ENCODE results near the gene XKR7.
"Not testable (repeated sequence)": the region's sequence is repeated elsewhere in the genome, so short reads cannot be mapped to it uniquely, and the experiment has no call there.

Gene XKR7, protein sequence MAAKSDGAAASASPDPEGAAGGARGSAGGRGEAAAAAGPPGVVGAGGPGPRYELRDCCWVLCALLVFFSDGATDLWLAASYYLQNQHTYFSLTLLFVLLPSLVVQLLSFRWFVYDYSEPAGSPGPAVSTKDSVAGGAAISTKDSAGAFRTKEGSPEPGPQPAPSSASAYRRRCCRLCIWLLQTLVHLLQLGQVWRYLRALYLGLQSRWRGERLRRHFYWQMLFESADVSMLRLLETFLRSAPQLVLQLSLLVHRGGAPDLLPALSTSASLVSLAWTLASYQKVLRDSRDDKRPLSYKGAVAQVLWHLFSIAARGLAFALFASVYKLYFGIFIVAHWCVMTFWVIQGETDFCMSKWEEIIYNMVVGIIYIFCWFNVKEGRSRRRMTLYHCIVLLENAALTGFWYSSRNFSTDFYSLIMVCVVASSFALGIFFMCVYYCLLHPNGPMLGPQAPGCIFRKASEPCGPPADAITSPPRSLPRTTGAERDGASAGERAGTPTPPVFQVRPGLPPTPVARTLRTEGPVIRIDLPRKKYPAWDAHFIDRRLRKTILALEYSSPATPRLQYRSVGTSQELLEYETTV

DNA sequence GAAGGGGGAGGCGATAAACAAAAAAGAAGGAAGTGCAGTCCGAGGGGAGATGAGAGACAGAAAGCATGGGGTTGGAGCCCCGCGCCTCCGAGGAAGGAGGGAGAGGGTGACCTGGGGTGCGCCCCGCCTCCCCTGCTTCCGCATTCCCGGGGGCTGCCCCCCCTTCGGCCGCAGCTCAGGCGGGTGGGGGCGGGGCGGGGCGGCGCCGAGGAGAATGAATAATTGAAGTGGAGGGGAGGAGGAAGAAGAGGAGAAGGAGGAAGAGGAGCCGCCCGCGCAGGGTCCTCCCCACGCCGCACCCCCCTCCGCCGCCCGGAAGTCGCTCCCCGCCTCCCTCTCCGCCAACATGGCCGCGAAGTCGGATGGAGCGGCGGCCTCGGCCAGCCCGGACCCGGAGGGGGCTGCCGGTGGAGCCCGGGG is at the start of gene XKR7:
Gene XKR7, plus strand, starts transcription at position 322 of the 420 bp plus-strand sequence. Its CDS starts 25 bp downstream, at position 347.
- no peak for DNase-seq

DNA sequence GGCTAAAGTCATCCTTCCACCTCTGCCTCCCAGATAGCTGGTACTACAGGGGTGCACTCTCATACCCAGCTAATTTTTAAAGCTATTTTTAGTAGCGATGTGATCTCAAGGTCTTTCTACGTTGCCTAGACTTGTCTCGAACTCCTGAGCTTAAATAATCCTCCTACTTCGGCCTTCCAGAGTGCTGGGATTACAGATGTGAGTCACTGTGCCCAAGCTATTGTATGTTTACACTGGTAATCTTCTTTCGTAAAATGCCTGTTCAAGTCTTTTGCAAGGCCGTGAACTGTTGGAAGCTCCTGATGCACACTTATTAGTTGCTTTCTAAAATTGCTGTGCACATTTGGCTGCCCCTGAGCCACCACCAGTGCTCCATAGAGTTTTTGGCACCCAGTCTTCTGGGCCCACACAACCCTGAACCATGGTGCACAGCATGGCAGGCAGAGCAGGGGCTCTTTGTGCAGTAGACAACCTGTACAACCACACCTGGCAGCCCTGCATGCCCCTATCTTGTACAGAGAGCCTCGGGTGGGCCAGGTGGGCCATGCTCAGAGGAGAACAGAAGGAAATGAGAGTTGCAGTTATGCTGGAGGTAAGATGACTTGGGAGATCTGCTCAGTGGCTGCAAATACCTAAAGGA is 49.4 kb upstream of the XKR7 start:
- no peak for DNase-seq

DNA sequence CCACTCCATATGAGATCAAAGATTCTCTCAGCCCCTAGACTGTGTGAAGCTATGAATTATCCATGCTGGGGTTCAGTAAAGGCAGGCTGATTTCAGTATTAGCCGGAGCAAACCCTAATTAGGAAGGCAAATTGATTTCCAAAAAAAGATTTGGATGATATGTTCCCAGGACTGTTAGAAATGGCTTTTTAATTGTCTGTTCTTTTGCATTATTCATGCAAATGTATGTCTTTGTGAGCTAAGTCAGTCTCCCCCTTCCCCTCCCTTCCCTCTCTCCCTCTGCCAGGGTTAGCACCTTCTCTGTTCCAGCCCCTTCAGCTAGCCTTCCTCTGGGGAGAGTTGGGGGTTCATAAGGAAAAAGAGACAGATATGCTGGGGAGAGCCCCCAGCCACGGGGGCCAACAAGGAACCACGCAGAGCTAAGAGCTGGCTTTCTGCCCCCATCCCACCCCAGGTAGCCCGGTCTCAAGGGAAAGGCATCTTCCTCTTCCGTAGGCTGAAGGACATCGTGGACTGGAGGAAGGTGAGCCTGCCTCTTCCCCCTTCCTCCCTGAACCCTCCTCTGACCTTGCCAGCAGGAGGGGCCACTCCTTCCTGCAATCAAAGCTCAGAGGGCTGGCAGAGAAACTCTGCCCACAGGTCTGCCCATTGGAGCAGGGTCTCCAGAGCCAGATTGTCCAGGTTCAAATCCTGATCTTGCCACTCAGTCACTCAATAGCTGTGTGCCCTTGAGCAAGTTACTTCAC is 48.4 kb upstream of the XKR7 start:
- no peak for DNase-seq

DNA sequence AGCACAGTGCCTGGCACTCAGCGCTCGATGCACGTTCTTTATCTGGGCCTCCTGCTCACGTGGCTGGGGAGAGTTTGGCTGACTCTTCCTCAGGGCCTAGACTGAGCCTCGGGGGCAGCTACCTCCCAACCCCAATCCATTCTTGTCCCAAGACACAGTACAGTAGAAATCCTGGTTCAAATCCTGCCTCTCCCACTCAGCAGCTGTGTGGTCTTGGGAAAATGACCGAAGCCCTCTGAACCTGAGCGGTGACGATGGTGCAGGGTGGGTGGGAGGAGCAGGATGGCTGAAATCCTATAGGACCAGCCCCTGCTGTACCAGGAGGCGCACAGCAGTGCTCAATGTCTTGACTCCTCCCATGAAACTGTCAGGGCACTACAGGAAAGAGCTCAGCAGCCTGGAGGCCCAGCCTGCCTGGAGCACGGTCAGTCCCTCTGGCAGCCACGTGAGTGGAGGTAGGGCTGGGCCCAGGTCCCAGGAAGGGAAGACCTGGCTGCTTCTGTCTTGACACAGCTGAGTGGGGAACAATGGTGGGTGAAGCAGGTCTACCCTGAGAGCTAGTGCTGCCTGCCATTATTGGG is 47.6 kb upstream of the XKR7 start:
- no peak for DNase-seq

DNA sequence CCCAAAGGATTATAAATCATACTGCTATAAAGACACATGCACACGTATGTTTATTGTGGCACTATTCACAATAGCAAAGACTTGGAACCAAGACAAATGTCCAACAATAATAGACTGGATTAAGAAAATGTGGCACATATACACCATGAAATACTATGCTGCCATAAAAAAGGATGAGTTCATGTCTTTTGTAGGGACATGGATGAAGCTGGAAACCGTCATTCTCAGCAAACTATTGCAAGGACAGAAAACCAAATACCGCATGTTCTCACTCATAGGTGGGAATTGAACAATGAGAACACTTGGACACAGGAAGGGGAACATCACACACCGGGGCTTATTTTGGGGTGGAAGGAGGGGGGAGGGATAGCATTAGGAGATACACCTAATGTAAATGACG is 46.5 kb upstream of the XKR7 start:
- not testable (repeated sequence) for DNase-seq

DNA sequence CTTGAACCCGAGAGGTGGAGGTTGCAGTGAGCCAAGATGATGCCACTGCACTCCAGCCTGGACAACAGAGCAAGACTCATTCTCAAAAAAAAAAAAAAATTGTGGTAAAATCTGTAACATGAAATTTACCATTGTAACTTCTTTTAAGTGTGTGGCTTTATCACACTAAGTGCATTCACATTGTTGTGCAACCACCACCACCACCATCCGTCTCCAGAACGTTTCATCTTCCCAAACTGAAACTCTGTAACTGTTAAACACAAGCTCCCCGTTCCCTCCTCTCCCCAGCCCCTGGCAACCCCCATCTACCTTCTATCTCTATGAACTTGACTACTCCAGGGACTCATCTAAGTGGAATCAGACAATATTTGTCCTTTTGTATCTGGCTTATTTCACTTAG is 45.8 kb upstream of the XKR7 start:
- DNase-seq, result no peak

DNA sequence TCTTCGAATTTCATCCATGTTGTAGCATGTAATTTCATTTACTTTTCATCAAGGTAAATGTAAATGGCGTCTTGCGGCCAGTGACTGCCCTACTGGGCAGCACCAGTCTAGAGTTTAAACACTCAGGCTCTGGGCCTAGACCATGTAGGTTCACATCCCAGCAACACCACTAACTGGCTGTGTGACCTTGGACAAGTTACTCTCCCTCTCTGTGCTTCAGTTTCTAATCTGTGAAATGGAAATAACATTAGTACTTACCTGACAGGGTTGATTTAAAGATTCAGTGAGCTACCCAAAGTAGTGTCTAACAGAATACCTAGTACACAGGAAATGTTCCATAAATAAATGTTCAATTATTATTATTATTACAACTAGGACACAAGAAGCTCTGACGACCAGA is 45.4 kb upstream of the XKR7 start:
- no peak for DNase-seq

DNA sequence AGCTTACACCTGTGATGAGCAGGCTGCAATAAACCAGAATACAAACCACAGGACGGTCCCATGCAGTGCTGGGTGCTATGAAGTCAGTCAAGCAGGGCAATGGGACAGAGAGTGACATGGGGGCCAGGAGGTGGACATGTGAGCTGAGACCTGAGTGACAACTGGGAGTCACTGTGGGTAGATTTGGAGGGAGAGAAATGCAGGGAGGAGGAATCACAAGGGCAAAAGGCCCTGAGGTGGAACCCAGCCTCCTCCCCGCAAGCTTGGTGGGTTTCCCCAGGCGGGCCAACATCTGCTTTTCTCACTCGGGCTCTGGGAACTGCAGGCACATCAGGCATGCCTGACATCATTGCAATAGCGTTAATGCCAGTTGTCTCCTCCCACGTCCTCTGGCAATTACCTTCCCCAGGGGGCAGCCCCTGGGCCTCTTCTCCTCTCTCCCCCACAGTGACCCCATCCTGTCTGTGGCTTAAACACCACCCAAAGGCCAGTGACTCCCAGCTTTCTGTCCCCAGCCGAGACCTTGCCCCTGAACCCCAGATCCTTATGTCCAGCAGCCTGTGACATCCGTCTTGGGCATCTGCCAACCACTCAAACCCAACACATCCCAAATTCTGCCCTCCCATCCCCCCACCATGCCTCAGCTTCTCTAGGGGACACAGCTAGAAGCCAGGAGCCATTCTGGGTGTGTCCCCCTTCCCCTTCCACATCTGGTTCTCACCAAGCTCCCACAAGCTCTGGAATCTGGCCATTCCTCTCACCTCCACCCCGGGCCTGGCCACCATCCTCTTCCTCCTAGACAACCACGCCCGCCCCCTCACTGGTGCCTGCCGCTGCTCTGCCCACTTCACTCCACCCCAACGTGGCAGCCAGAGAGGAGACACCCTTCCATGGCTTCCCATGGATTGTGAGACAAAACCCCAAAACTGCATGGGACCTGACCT is 44.3 kb upstream of the XKR7 start:
- no peak for DNase-seq

DNA sequence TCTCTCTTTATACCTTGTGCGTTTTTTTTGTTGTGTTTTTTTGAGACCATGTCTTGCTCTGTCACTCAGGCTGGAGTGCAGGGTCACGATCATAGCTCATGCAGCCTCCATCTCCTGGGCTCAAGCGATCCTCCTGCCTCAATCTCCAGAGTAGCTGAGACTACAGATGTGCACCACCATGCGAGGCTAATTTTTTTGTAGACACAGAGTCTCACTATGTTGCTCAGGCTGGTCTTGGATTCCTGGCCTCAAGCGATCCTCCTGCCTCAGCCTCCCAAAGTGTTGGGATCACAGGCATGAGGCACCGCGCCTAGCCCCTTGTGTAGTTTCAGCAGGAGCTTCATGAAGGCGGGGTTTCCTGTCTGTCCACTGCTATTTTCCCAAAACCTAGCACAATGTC is 43.4 kb upstream of the XKR7 start:
- no peak for DNase-seq

DNA sequence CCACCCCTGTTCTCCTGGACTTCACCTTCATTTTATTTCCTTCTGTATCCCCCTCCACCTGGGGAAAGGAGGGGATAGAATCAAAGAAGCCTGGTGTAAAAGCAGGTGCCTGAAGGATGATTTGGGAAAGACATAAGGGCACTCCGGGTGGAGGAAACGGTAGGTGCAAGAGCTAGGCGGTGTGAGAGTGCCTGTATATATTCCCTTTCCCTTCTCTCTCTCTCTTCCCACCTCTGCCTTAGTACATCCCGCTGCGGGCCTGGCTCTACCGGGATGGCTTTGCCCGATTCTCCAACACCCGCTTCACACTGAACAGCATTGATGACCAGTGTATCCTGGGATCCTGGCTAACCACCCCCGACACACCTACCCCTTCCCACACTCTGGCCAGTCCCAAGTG is 42.3 kb upstream of the XKR7 start:
- no peak for DNase-seq

DNA sequence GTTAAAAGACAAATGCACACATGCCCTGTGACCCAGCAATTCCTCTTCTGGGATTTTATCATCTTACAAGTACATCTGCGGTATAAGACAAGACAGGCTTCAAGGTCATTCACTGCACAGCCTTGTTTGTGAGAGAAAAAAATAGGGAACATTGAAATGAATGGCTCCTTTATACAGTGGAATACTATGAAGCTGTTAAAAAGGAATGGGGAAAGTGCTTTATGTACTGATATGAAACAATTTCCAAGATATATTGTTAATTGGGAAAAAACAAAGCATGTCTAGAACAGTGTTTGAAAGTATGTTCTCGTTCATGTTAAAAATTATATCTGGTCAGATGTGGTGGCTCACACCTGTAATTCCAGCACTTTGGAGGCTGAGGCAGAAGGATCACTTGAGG is 41.5 kb upstream of the XKR7 start:
- no peak for DNase-seq

DNA sequence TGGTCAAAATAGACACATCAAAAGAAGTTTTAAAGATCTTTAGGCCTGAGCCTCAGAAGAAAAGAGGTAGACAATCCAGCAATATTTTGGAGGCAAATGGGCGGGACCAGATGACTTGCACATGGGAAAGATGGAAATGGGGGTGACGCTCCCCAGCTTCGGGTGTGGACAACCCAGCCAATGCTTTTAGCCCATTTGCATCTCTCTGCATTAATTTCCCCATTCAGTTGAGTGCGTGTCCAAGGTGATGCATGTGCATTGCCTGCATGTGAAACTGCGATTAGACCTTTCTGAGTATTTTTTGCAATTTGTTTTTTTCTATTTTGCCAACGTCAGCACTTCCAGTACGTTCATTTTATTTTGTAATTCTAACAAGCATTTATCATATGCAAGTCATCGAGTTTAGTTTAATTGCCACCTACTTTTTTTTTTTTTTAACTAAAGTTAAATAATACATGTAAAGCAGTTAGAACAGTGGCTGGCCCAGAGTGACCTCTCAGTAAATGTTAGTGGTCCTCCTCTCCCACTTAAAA is 40.3 kb upstream of the XKR7 start:
- no peak for DNase-seq

DNA sequence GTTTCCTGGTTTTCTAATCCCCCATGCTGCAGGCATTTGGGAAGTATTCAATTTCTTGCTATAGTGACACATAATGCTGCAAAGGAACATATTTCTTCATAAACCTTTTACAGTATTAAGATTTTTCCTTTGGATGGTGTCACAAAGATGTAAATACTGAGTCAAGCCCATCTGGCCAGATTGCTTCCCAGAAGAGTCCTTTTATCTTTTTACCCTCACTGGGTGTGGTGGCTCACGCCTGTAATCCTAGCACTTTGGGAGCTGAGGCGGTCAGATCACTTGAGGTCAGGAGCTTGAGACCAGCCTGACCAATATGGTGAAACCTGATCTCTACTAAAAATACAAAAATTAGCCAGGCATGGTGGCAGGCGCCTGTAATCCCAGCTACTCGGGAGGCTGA is 38.3 kb upstream of the XKR7 start:
- DNase-seq, result not testable (repeated sequence)

DNA sequence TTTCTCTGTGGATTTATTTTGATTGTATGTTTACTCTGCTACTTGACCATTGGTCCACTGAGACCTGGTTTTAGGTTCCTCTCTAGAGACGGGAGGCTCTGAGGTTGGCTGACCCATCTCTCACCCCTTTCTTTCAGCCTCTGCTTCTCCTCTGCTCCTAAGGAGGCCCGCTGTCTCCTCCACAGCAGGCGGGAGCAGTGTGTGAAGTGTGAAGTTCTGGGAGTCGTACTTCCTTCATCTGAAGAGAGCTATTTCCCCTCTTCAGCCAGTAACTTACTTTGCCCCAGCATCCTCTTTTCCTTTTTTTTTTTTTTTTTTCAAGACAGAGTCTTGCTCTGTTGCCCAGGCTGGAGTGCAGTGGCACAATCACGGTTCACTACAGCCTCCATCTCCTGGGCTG is 37.2 kb upstream of the XKR7 start:
- no peak for DNase-seq

DNA sequence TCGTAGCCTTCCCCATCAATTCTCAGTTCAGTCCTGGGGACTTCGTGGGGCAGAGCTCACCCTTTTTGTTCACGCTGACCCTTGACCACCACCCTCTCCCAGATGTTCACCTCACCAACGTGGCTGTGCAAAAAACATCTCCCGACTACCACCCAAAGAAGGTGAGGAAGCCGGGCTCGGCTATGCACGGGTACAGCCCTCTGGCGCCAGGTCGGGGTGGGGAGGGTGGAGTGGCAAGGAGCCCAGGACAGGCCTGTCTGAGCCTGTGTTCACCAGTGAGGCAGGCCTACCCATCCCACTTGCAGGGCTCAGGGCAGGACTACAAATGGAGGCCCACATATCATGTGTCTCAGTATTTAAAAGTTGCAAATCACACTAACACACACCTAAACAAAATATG is 34.3 kb upstream of the XKR7 start:
- DNase-seq, result no peak

DNA sequence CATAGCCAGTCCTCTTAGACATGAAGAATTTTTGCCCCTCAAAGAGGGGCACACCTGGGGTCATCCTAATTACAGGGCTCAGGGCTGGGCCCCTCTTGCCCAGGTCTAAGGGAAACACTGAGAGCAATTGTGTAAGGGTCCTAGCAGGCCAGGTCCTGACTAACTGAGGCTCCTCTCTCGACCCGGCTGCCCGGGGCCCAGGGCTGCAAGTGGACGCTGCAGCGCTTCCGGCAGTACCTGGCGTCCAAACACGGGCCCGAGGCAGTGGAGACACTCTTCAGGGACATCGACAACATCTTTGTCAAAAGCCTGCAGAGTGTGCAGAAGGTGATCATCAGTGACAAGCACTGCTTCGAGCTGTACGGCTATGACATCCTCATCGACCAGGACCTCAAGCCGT is 33.5 kb upstream of the XKR7 start:
- DNase-seq, result no peak

DNA sequence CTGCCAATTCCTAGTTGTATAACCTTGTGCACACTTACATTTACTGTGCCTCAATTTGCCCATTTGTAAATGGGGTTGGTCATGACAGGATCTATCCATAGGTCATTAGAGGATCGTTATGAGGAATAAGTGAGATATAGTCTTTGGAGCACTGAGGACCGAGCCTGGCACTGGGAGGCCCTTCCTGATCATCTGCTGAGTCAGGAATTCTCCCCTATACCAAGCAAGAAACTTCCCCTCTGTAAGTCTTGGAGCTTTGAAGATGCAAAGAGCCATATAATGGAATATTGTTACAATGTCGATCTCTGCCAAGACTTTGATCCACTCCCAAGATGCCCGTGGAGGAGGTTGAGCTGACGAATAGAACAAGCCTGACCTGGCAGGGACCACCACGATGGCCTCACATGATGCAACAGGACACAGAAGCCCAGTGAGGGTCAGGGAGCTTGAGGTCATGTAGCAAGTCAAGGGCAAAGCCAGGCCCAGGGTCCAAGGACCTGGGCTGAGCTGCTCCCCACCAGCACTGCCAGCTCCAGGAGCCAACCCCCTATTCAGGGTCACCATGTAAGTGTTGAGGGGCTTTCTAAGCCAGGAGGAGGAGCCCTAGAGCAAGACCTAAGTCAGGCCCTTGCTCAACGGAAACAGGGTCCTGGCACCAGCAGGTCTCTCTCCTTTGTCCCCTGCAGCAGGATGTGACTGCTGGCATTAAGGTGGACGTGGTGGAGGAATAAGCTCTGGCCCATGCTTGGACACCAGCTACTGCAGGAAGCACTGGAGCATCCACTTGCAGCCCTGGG is 32.8 kb upstream of the XKR7 start:
- DNase-seq, result no peak

DNA sequence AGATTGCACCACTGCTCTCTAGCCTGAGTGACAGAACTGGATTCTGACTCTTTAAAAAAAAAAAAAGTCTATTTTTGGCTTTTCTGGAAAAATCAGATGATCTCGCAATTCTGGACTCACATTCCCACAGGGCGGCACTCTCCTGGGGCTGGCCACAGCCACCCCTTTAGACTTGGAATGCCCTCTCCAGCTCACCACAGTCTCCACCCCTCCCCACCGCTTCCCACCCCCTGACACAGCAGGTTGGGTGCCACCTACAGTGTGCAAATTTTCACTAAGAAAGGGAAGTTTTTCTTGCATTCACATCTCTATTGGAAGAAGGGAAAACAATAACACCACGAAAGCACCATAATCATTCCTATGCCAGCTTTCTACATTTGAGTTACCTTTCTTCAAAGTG is 31.5 kb upstream of the XKR7 start:
- DNase-seq, result no peak

DNA sequence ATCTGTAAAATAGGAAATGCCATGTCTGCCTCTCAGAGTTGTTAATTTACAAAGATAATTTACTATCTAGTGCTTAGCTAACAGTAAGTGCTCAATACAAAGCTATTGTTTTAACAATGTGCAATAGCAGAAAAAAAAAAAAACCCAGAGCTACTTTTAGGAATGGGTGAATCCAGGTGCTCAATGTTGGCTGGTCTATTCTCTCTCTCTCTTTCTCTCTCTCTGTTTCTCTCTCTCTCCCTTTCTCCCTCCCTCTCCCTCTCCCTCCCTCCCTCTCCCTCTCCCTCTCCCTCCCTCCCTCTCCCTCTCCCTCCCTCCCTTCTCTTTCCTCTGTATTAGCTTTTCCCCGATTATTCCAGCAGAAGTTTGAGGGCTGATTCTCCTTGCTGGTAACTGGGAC is 30.1 kb upstream of the XKR7 start:
- no peak for DNase-seq

DNA sequence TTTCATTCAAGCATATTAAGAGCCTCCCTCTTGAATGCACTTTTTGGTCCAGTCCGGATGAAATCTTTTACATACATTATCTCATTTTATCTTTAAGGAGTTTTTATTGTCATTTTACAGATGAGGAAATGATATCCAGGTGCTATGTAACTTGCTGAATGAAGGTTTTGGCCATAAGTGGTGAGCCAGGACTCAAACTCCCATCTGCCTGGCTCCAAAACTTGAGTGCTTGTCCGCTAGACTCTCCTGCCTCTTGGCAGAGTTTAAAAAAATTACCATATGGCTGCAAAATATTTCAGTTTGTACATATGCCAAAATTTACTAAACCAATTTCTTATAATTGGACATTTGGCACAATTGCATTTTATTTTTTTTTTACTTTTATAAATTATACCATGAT is 28.3 kb upstream of the XKR7 start:
- no peak for DNase-seq

DNA sequence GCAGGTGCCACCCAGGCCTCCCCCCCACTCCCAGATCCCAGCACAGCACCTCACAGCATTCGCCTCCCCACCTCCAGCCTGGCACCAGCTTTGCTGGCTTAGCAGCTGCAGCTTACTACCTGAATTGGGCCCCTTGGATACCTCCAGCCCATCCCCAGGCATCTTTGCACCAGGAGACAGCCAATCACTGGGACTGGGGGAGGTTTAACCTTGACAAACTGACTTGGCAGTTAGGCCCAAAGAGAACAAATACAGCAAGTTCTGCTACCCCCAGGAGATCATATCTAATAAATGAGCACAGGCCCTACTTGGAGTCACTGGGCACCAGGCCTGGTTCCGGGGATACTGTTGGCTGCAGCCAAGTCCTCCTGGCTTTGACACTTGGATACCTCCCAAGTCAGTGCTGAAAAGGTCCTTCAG is 24.9 kb upstream of the XKR7 start:
- DNase-seq, result no peak

Data from activated T-cell treated with anti-CD3 and anti-CD28 coated beads, Interleukin-2, amount 50 U/mL, for 48 hours (primary cell).